GM12891 (cell line): ENCODE measurements around the gene TMC1.

ENCODE experiments used
- DNase-seq: peaks from one replicate; pipeline ENCODE4 v3.0.0; 2011; ENCODE audit warnings: low spot score; ENCODE audit not compliant: insufficient read length
- FAIRE-seq: peaks from 2 replicates; lab custom pipeline; 2011; peaks lifted over from hg19 to GRCh38; lab: Jason Lieb, UNC
- PAX5 ChIP-seq: IDR thresholded peaks from 2 replicates; pipeline ENCODE4 v1.6.1; 2011; ENCODE audit warnings: low read length, moderate library complexity, mild to moderate bottlenecking; ENCODE audit not compliant: insufficient read depth, severe bottlenecking
- POLR2A ChIP-seq: IDR thresholded peaks from 2 replicates; pipeline ENCODE4 v1.6.1; 2011; ENCODE audit warnings: low read depth, low read length, control low read depth
- POLR2AphosphoS5 ChIP-seq: IDR thresholded peaks from 2 replicates; pipeline ENCODE4 v1.6.1; 2011; ENCODE audit warnings: low read depth, low read length, control low read depth
- POU2F2 ChIP-seq: IDR thresholded peaks from 2 replicates; pipeline ENCODE4 v1.6.1; 2011; ENCODE audit warnings: low read depth, mild to moderate bottlenecking, control low read depth, low read length, moderate library complexity
- SPI1 ChIP-seq: IDR thresholded peaks from 2 replicates; pipeline ENCODE4 v1.6.1; 2011; ENCODE audit warnings: low read depth, low read length, control low read depth
- TAF1 ChIP-seq: IDR thresholded peaks from 2 replicates; pipeline ENCODE4 v1.6.1; 2011; ENCODE audit warnings: low read depth, low read length, control low read depth

Gene TMC1

DNA sequence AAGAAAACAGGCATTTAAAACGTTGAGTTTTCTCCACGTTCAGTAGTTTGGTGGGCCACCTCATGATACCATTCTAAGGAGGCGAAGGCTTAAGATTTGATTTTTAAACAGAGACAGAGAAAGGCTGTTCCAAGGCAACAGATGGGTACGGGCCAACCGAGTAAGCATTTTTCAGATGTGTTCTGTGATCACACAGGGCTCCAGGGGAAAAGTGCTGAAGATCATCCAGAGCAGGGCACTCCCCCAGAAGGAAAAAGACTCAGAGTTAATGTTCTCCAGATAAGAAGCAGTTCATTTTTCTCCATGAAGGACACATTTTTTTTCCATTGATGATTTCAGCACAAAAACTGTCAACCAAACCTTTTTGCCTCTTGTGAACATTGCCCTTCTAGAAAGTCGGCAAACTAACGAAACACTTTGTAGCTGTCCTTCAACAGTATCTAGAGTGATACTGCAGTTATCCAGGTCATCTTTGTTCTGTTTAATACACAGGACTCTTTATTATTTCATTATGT lies 292.7 kb downstream of the TMC1 start:
- FAIRE-seq (no peak), DNase-seq (no peak)
- TF ChIP-seq POLR2A, result no peak

- TF ChIP-seq SPI1 (no peak), POU2F2 (no peak), POLR2A (no peak), PAX5 (no peak), TAF1 (no peak), POLR2AphosphoS5 (no peak)
- no peak for DNase-seq
- no peak for FAIRE-seq
Measured at GRCh38 chr9:72816666-72817065, 295.3 kb downstream of the TMC1 start.

GRCh38 chr9:72817413-72817812 lies 296.0 kb downstream of the TMC1 start:
- DNase-seq (no peak), FAIRE-seq (no peak)
- TF ChIP-seq TAF1 (no peak), PAX5 (no peak), POLR2AphosphoS5 (no peak), POLR2A (no peak), SPI1 (no peak), POU2F2 (no peak)

DNA sequence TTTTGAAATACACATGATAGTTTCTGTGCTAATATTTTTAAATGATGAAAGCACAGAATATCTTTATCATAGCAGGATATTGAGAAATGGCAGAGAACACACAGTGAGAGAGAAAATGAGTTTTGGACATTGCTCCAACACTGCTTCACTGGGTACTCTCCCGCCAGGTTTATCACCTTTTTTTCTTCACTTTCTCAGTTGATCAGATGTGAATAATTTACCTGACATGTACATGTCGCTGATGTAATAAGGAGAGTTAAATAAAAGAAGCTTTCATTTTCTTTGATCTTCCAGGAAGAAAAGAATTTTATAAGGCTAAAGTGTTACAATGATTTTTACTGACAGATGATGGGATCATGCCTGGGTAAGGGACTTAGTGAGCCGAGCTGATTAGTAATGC lies 297.0 kb downstream of the TMC1 start:
- FAIRE-seq (no peak), DNase-seq (no peak)
- no peak for TF ChIP-seq TAF1
- no peak for TF ChIP-seq POLR2AphosphoS5
- no peak for TF ChIP-seq SPI1
- no peak for TF ChIP-seq POLR2A
- no peak for TF ChIP-seq PAX5
- no peak for TF ChIP-seq POU2F2

DNA sequence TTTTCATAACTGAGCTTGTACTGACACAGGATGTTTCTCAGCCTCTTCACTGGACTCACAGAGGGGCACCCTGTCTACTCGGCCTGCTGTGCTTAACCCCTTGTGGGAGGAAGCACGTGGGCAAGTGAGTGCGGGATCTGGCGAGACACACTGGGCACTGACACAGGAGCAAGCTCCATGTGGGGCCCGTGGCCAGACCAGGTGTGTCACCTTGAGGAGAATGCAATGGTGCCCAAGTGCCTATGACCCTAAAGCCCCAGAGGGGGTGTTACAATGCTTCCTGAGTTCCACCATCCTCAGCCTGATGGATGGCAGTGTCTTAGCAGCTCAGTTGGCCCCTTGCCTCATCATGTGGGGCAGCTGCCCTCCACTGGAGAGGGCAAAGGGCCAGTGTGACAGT lies 302.6 kb downstream of the TMC1 start:
- DNase-seq, result no peak
- no peak for FAIRE-seq
- TF ChIP-seq POLR2A, result no peak
- no peak for TF ChIP-seq TAF1
- no peak for TF ChIP-seq POLR2AphosphoS5
- no peak for TF ChIP-seq POU2F2
- no peak for TF ChIP-seq PAX5

DNA sequence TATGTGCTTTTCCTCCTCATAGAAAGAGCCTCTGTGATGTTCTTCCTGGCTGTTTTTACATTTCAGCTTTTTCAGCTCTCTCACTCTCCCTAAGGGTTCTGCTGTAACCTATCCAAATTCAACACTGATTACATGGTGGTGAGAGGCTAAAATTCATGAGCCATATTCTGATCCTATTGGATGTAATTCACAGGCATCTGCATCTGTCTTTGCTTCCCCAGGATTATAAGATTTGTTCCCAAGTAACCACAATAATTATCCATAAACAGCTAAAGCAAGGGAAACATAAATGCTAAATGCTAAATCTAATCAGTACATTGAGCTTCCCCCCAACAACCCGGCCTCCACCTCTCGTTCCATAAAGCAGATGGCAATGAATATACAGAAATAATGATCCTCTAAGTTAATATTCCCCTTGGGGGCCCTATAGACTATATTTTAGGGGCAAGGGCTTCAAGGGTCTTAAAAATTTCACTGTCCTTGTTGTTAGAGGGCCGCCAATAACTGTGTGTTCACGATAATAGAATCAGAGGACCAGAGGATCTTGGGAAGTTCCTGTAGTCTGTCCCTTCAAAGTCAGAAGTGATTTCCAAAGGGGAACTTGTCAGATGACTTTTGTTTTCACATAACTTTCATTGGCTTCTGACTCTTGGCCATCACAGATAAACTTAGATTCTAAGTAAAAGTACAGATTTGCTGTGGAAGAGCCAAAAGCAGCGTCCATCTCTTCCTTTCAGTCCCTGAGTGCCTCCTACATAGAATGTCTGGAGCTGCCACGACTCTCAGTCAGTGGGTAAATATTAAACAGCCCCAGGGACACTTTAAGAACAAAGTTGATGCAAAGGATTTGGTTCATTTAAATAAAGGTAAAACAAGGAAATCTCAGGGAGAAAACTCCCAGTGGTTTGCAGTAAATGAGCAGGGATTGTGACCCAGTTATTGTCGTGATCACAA lies 305.9 kb downstream of the TMC1 start:
- DNase-seq (no peak), FAIRE-seq (no peak)
- TF ChIP-seq POU2F2 (no peak), TAF1 (no peak), SPI1 (no peak), POLR2AphosphoS5 (no peak), POLR2A (no peak)

- no peak for DNase-seq
- no peak for FAIRE-seq
- no peak for TF ChIP-seq SPI1
- no peak for TF ChIP-seq POLR2AphosphoS5
- no peak for TF ChIP-seq TAF1
- no peak for TF ChIP-seq PAX5
- TF ChIP-seq POLR2A, result no peak
- TF ChIP-seq POU2F2, result no peak
Measured at GRCh38 chr9:72827950-72828731, 306.7 kb downstream of the TMC1 start.

DNA sequence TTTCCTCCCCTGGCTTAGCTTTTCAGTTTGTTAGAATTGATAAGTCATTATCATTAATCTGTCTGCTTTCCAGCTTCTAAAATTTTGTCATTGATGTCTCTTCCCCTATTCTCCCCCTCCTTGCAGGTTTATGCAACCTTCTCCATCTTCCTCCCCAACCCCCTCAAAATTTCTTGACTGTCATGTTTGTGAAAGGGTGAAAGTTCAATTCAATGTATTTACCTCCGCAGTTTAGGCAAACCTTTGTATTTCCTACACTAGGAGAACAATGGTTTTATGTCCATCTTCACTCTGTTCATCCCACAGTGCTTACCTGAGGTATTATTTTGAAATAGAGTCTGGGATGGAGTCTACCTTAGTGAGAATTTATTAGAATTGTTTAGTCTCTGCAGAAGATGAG lies 313.6 kb downstream of the TMC1 start:
- FAIRE-seq (no peak), DNase-seq (no peak)
- TF ChIP-seq TAF1 (no peak), POLR2A (no peak), POLR2AphosphoS5 (no peak), PAX5 (no peak), POU2F2 (no peak)

- DNase-seq (no peak), FAIRE-seq (no peak)
- TF ChIP-seq POLR2AphosphoS5 (no peak), POLR2A (no peak), PAX5 (no peak), POU2F2 (no peak), TAF1 (no peak), SPI1 (no peak)
Measured at GRCh38 chr9:72836790-72837189, 315.4 kb downstream of the TMC1 start.

DNA sequence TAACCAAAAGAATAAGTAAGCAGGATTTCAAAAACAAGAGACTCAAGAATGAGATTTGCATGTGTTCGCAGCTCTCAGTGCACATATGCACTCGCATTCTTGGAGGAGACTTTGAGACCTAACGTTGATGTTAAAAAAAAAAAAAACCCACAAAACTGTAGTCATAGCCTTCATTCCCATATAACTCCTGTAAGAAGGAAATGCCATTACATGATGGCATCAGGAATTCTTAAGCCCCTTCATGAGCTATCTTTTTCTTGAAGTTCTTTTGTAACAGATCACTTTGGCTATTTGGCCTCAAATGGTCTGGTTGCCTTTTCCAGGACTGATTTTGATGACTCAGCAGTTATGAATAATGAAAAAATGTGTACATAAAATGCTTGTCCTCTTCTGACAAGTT lies 317.7 kb downstream of the TMC1 start:
- TF ChIP-seq PAX5 (no peak), SPI1 (no peak), TAF1 (no peak), POU2F2 (no peak), POLR2AphosphoS5 (no peak), POLR2A (no peak)
- no peak for FAIRE-seq
- DNase-seq, result no peak
